K562 (cell line): ENCODE measurements around the gene CPTP. TPM values are rescaled to one million over a fixed set of nuclear protein-coding genes. Genes with fewer than 3 reads are reported as not detected.

Source experiments
- ARID4B ChIP-seq: sonication (generic); formaldehyde crosslinking; IDR thresholded peaks from 2 replicates; pipeline ENCODE4 v1.8.0; 2022; ENCODE audit warnings: mild to moderate bottlenecking, missing genetic modification reagents
- CEBPZ ChIP-seq: fragments of 150-350 bp; IDR thresholded peaks from 2 replicates; pipeline ENCODE4 v1.6.1; 2014; ENCODE audit warnings: low read depth, mild to moderate bottlenecking, low read length, borderline replicate concordance
- MCM2 ChIP-seq: fragments of 450-650 bp; IDR thresholded peaks from 2 replicates; pipeline ENCODE4 v1.6.1; 2017; ENCODE audit warnings: low read depth, mild to moderate bottlenecking
- POLR3G ChIP-seq: IDR thresholded peaks from 2 replicates; pipeline ENCODE4 v1.6.1; 2011; ENCODE audit not compliant: insufficient read length, insufficient replicate concordance; ENCODE audit errors: extremely low read depth
- RBM22 ChIP-seq: fragments of 200-400 bp; formaldehyde crosslinking; IDR thresholded peaks from 2 replicates; pipeline ENCODE4 v1.6.1; 2018; ENCODE audit warnings: low read length, low read depth; ENCODE audit not compliant: poor library complexity, severe bottlenecking
- SAFB ChIP-seq: fragments of 200-400 bp; formaldehyde crosslinking; IDR thresholded peaks from 2 replicates; pipeline ENCODE4 v1.6.1; 2017; ENCODE audit warnings: low read depth, low read length, borderline replicate concordance
- ZC3H11A ChIP-seq: IDR thresholded peaks from 2 replicates; pipeline ENCODE4 v1.6.1; 2012; ENCODE audit warnings: low read depth, low read length, improper control_type of control experiment
- ZEB2 ChIP-seq: fragments of 450-650 bp; IDR thresholded peaks from 2 replicates; pipeline ENCODE4 v1.6.1; 2016
- ZFPM2 ChIP-seq: fragments of 250-450 bp; sonication (Bioruptor Pico); IDR thresholded peaks from 2 replicates; pipeline ENCODE4 v1.5.1; 2022; ENCODE audit warnings: mild to moderate bottlenecking
- ZNF263 ChIP-seq: sonication (generic); formaldehyde crosslinking; IDR thresholded peaks from 2 replicates; pipeline ENCODE4 v1.8.0; 2022; ENCODE audit warnings: mild to moderate bottlenecking, missing genetic modification reagents, borderline replicate concordance
- ZNF316 ChIP-seq: fragments of 450-650 bp; IDR thresholded peaks from 2 replicates; pipeline ENCODE4 v1.6.1; 2016
- ZNF41 ChIP-seq: fragments of 250-450 bp; sonication (Bioruptor Pico); conservative IDR thresholded peaks from 2 replicates; pipeline ENCODE4 v1.4.0; 2020; ENCODE audit warnings: mild to moderate bottlenecking
- ZNF584 ChIP-seq: fragments of 200-800 bp; sonication (Bioruptor generic); IDR thresholded peaks from 2 replicates; pipeline ENCODE4 v1.6.1; 2016; ENCODE audit warnings: low read depth, mild to moderate bottlenecking, missing genetic modification characterization, missing compliant biosample characterization
- polyA plus RNA-seq, 8 experiments: library from polyadenylated mRNA; depleted of rRNA in 4 of 8; stranded (reverse) in 5 of 8; unstranded in 3 of 8; fragments of >200 nt; fragmentation: Nextera tagmentation in 2 of 8; fragmentation: Illumina TruSeq in 1 of 8; extraction: Ambion mirVana in 2 of 8; extraction: Trizol in 1 of 8; gene quantifications; 2 replicates each; pipeline versions ENCODE4 v1.2.1 to v1.2.3, GENCODE V29; 2011 to 2014; ENCODE audit warnings: inconsistent platforms in 1 of 8, missing spikeins in 1 of 8
- total RNA-seq, 7 experiments: library from RNA; depleted of rRNA in 6 of 7; stranded (reverse); fragments of >200 nt in 6 of 7; fragmentation: Illumina TruSeq in 2 of 7; extraction: Trizol in 2 of 7; gene quantifications; 2 replicates each; pipeline versions ENCODE4 v1.2.1 to v1.2.3, GENCODE V29; 2011 to 2021; ENCODE audit warnings: low replicate concordance in 1 of 7
- TF ChIP-seq, protein P1 (sequence below): fragments of 250-450 bp; sonication (Bioruptor Pico); IDR thresholded peaks from 2 replicates; pipeline ENCODE4 v1.4.0; 2020

Gene CPTP
- total and polyA plus RNA-seq, 9 of the 15 experiments (the other 6 are each of a cell fraction or from before 2014, with no cell fraction given), result 0.11 to 25.8 (median 3.5) TPM

DNA sequence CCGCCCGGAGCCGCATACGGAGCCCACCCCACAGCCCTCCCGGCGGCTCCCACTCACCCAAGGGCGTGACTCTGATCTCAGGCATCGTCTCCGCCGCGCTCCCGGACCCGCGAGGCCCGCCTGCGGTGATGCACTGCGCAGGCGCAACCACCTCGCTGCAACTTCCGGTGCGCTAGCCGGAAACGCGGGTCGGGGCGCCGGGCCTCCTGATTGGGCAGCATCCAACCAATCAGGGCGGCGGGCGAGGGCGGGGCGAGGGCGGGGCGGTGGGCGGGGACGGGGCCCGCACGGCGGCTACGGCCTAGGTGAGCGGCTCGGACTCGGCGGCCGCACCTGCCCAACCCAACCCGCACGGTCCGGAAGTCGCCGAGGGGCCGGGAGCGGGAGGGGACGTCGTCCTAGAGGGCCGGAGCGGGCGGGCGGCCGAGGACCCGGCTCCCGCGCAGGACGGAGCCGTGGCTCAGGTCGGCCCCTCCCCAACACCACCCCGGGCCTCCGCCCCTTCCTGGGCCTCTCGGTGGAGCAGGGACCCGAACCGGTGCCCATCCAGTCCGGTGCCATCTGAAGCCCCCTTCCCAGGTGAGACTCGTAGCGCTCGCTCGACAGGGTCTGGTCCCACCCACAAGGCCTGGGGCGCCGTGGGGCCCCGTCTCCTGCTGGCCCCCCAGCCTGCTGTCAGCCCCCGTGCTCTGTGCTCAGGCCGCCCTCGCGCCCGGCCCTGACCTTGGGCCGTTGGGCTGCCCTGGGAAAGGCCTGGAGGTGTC is at the start of gene CPTP, which contains the start of gene INTS11 (continued):
- TF ChIP-seq CEBPZ (no peak), ZNF316 (no peak), ZEB2 (no peak), RBM22 (no peak), ZNF584 (CRISPR knock-in tag) (no peak), SAFB (peak; percentile 58; the same call in 1 of the 2 replicates), POLR3G (no peak), ZC3H11A (no peak), ARID4B (peak; percentile 71), ZNF41 (CRISPR knock-in tag) (no peak), ZNF263 (CRISPR knock-in tag) (no peak), MCM2 (no peak), ZFPM2 (no peak; the same call in 1 of the 2 replicates)
- TF ChIP-seq, protein P1, sequence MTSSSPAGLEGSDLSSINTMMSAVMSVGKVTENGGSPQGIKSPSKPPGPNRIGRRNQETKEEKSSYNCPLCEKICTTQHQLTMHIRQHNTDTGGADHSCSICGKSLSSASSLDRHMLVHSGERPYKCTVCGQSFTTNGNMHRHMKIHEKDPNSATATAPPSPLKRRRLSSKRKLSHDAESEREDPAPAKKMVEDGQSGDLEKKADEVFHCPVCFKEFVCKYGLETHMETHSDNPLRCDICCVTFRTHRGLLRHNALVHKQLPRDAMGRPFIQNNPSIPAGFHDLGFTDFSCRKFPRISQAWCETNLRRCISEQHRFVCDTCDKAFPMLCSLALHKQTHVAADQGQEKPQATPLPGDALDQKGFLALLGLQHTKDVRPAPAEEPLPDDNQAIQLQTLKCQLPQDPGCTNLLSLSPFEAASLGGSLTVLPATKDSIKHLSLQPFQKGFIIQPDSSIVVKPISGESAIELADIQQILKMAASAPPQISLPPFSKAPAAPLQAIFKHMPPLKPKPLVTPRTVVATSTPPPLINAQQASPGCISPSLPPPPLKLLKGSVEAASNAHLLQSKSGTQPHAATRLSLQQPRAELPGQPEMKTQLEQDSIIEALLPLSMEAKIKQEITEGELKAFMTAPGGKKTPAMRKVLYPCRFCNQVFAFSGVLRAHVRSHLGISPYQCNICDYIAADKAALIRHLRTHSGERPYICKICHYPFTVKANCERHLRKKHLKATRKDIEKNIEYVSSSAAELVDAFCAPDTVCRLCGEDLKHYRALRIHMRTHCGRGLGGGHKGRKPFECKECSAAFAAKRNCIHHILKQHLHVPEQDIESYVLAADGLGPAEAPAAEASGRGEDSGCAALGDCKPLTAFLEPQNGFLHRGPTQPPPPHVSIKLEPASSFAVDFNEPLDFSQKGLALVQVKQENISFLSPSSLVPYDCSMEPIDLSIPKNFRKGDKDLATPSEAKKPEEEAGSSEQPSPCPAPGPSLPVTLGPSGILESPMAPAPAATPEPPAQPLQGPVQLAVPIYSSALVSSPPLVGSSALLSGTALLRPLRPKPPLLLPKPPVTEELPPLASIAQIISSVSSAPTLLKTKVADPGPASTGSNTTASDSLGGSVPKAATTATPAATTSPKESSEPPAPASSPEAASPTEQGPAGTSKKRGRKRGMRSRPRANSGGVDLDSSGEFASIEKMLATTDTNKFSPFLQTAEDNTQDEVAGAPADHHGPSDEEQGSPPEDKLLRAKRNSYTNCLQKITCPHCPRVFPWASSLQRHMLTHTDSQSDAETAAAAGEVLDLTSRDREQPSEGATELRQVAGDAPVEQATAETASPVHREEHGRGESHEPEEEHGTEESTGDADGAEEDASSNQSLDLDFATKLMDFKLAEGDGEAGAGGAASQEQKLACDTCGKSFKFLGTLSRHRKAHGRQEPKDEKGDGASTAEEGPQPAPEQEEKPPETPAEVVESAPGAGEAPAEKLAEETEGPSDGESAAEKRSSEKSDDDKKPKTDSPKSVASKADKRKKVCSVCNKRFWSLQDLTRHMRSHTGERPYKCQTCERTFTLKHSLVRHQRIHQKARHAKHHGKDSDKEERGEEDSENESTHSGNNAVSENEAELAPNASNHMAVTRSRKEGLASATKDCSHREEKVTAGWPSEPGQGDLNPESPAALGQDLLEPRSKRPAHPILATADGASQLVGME (CRISPR knock-in tag), result no peak
